Common myeloid progenitor, CD34-positive (primary cell): ENCODE data around the gene RPTOR.
A peak's percentile ranks its signal among the peaks of the same experiment; 100 is the strongest.

Source experiments
- CTCF ChIA-PET: fragments of 350-600 bp; sonication (Branson Sonifier 250); formaldehyde crosslinking; loops from one replicate; lab custom pipeline; 2021; ENCODE audit warnings: antibody characterized with exemption; lab: Charles Lee
- POLR2A ChIA-PET: fragments of 350-600 bp; sonication (Branson Sonifier 250); formaldehyde crosslinking; loops from one replicate; lab custom pipeline; 2021; ENCODE audit warnings: antibody characterized with exemption; lab: Charles Lee
- DNase-seq, 3 donors: peaks; one replicate each; pipeline versions ENCODE4 v3.0.0 to v3.0.0-alpha.2; 2013
- H3K27ac ChIP-seq, 2 experiments: 1 replicate in 1 of 2; 2 replicates in 1 of 2; pipeline ENCODE4 v1.7.0; 2013; ENCODE audit warnings: inconsistent platforms in 2 of 2, low read length in 2 of 2, mild to moderate bottlenecking in 2 of 2, low read depth in 1 of 2, moderate library complexity in 1 of 2; ENCODE audit not compliant: severe bottlenecking in 2 of 2, insufficient read depth in 1 of 2, poor library complexity in 1 of 2
- H3K27me3 ChIP-seq, 5 experiments: replicated peaks in 2 of 5; 1 replicate in 3 of 5; 2 replicates in 2 of 5; pipeline versions ENCODE4 v1.6.1 to v1.7.0; 2013; ENCODE audit warnings: low read length in 4 of 5, mild to moderate bottlenecking in 2 of 5, moderate library complexity in 2 of 5, inconsistent platforms in 1 of 5; ENCODE audit not compliant: insufficient read depth in 5 of 5, control insufficient read depth in 4 of 5
- H3K36me3 ChIP-seq, 4 experiments: 1 replicate in 2 of 4; 2 replicates in 2 of 4; pipeline versions ENCODE4 v1.6.1 to v1.7.0; 2013; ENCODE audit warnings: low read length in 3 of 4, control low read depth in 1 of 4, mild to moderate bottlenecking in 1 of 4; ENCODE audit not compliant: control insufficient read depth in 4 of 4, insufficient read depth in 4 of 4
- H3K4me1 ChIP-seq, 4 experiments: 1 replicate in 3 of 4; 2 replicates in 1 of 4; pipeline versions ENCODE4 v1.6.1 to v1.7.1; 2013; ENCODE audit warnings: low read length in 3 of 4, mild to moderate bottlenecking in 3 of 4, control low read depth in 1 of 4, inconsistent platforms in 1 of 4, moderate library complexity in 1 of 4; ENCODE audit not compliant: control insufficient read depth in 4 of 4, insufficient read depth in 4 of 4; ENCODE audit errors: control extremely low read depth in 1 of 4
- H3K4me3 ChIP-seq, 7 experiments: 1 replicate in 4 of 7; 2 replicates in 3 of 7; pipeline versions ENCODE4 v1.5.1 to v1.7.0; 2013; ENCODE audit warnings: mild to moderate bottlenecking in 7 of 7, low read length in 6 of 7, moderate library complexity in 6 of 7, inconsistent platforms in 2 of 7, low read depth in 2 of 7, control low read depth in 1 of 7; ENCODE audit not compliant: insufficient read depth in 4 of 7, control insufficient read depth in 1 of 7; ENCODE audit errors: extremely low read depth in 1 of 7
- H3K9me3 ChIP-seq, 5 experiments: 1 replicate in 4 of 5; 2 replicates in 1 of 5; pipeline versions ENCODE4 v1.6.1 to v1.7.1; 2013; ENCODE audit warnings: low read length in 4 of 5, mild to moderate bottlenecking in 2 of 5, inconsistent platforms in 1 of 5, low read depth in 1 of 5, moderate library complexity in 1 of 5; ENCODE audit not compliant: control insufficient read depth in 4 of 5, insufficient read depth in 2 of 5; ENCODE audit errors: control extremely low read depth in 1 of 5
- whole genome bisulfite sequencing: methylation state at CpG from one replicate; pipeline ENCODE4 v1.1.5; 2013; ENCODE audit not compliant: insufficient coverage; 5-methylcytosine and 5-hydroxymethylcytosine counted together

Gene RPTOR

GRCh38 chr17:80987941-80988461 is 443.4 kb downstream of the RPTOR start:
- no peak for DNase-seq
- Histone ChIP-seq H3K27ac (no peak overlapping the region), H3K9me3 (no peaks in the 10 kb centered on the region), H3K27me3 (no peaks in the 10 kb centered on the region), H3K4me3 (no peak overlapping the region), H3K4me1 (peaks cover 2 to 47% (median 41%) of the 10 kb centered on the region in 4 experiments), H3K36me3 (no peaks in the 10 kb centered on the region)
- WGBS = 84% methylated on average over 9 of the region's 16 CpGs
- ChIA-PET CTCF (interaction anchor here (0.6 to 3.6 kb wide), 8 partner anchors 9 to 704 kb away, joined by 3 to 16 read pairs (median 4); no protein-coding TSS in a partner anchor), POLR2A (interaction anchor here (0.7 kb wide), 1 partner anchor 476 kb away, joined by 3 read pairs; no protein-coding TSS in a partner anchor)

- CTCF ChIA-PET = interaction anchor here (0.6 to 3.6 kb wide), 8 partner anchors 13 to 412 kb away, joined by 3 to 16 read pairs (median 4); no protein-coding TSS in a partner anchor
- 75% methylated on average over 11 of the region's 11 CpGs for WGBS
- Histone ChIP-seq H3K27ac (no peak overlapping the region), H3K4me3 (peak overlapping the region in 1 of 7 experiments; percentile 46), H3K36me3 (peaks cover 0 to 2% (median 0%) of the 10 kb centered on the region in 4 experiments), H3K4me1 (peaks cover 2 to 54% (median 48%) of the 10 kb centered on the region in 4 experiments), H3K9me3 (no peaks in the 10 kb centered on the region), H3K27me3 (no peaks in the 10 kb centered on the region)
- DNase-seq = no peak
- POLR2A ChIA-PET = interaction anchor here (0.6 kb wide), 1 partner anchor 1621 kb away, joined by 3 read pairs; no protein-coding TSS in a partner anchor
These were observed 444.9 kb downstream of the RPTOR start for GRCh38 chr17:80989586-80989913.

GRCh38 chr17:80990921-80991644 is 446.4 kb downstream of the RPTOR start:
- WGBS = 46% methylated on average over 18 of the region's 22 CpGs
- POLR2A ChIA-PET = no interaction called here
- CTCF ChIA-PET = interaction anchor here (0.6 to 2.2 kb wide), 6 partner anchors 16 to 111 kb away, joined by 3 to 6 read pairs (median 4); no protein-coding TSS in a partner anchor
- peaks cover 2 to 50% (median 46%) of the 10 kb centered on the region in 4 experiments for H3K4me1 ChIP-seq
- peak in 1 of 3 donors; percentile 18 for DNase-seq
- H3K4me3 ChIP-seq = peak overlapping the region; percentile 75 to 92 (median 84)
- peak overlapping the region; percentile 68 to 70 for H3K27ac ChIP-seq
- H3K27me3 ChIP-seq = no peaks in the 10 kb centered on the region
- peaks cover 0 to 14% (median 10%) of the 10 kb centered on the region in 4 experiments for H3K36me3 ChIP-seq
- H3K9me3 ChIP-seq = no peaks in the 10 kb centered on the region

GRCh38 chr17:80991645-80992076 is 447.0 kb downstream of the RPTOR start, which contains the start of gene CHMP6:
TSS of gene CHMP6 (plus strand) at chr17:80991841. CDS start at chr17:80991919, 78 bp downstream.
- no peaks in the 10 kb centered on the region for H3K9me3 ChIP-seq
- 0% methylated on average over 64 of the region's 66 CpGs for WGBS
- H3K4me1 ChIP-seq = peaks cover 2 to 52% (median 43%) of the 10 kb centered on the region in 4 experiments
- CTCF ChIA-PET = interaction anchor here (1.0 to 2.2 kb wide), 5 partner anchors 16 to 110 kb away, joined by 3 to 5 read pairs (median 3); no protein-coding TSS in a partner anchor
- H3K36me3 ChIP-seq = peaks cover 0 to 20% (median 13%) of the 10 kb centered on the region in 4 experiments
- peak within 1 kb of the TSS; percentile 75 to 92 (median 84) for H3K4me3 ChIP-seq
- POLR2A ChIA-PET = no interaction called here
- no peaks in the 10 kb centered on the region for H3K27me3 ChIP-seq
- peak; percentile 77 to 85 (median 84) for DNase-seq
- H3K27ac ChIP-seq = peak within 1 kb of the TSS; percentile 68 to 70

- Histone ChIP-seq H3K4me3 (peak overlapping the region; percentile 75 to 92 (median 84)), H3K9me3 (no peaks in the 10 kb centered on the region), H3K27ac (peak overlapping the region; percentile 68 to 70), H3K27me3 (no peaks in the 10 kb centered on the region), H3K4me1 (peaks cover 2 to 52% (median 38%) of the 10 kb centered on the region in 4 experiments), H3K36me3 (peaks cover 0 to 26% (median 16%) of the 10 kb centered on the region in 4 experiments)
- CTCF ChIA-PET = interaction anchor here (1.0 to 2.2 kb wide), 4 partner anchors 31 to 110 kb away, joined by 3 to 5 read pairs (median 4); no protein-coding TSS in a partner anchor
- DNase-seq = peak in 1 of 3 donors; percentile 16
- POLR2A ChIA-PET = interaction anchor here (0.7 kb wide), 1 partner anchor 137 kb away, joined by 3 read pairs; no protein-coding TSS in a partner anchor
- WGBS = 4% methylated on average over 65 of the region's 90 CpGs
These were observed 447.7 kb downstream of the RPTOR start for GRCh38 chr17:80992077-80992947.

GRCh38 chr17:80992948-80993624 is 448.4 kb downstream of the RPTOR start:
- H3K27me3 ChIP-seq = no peaks in the 10 kb centered on the region
- whole genome bisulfite sequencing = 83% methylated on average over 14 of the region's 18 CpGs
- DNase-seq = no peak
- no peaks in the 10 kb centered on the region for H3K9me3 ChIP-seq
- peaks cover 0 to 34% (median 22%) of the 10 kb centered on the region in 4 experiments for H3K36me3 ChIP-seq
- H3K4me3 ChIP-seq = peak overlapping the region in 6 of 7 experiments; percentile 76 to 92 (median 86)
- POLR2A ChIA-PET = interaction anchor here (0.7 kb wide), 1 partner anchor 136 kb away, joined by 3 read pairs; no protein-coding TSS in a partner anchor
- peaks cover 2 to 56% (median 34%) of the 10 kb centered on the region in 4 experiments for H3K4me1 ChIP-seq
- CTCF ChIA-PET = no interaction called here
- peak overlapping the region in 1 of 2 experiments; percentile 68 for H3K27ac ChIP-seq
